Heart right ventricle (tissue), 16 donors: Measurements from ENCODE around the gene NF2. TPM values are rescaled to one million over a fixed set of nuclear protein-coding genes. Genes with fewer than 3 reads are reported as not detected.

ENCODE experiments used
- ATAC-seq, 8 donors: fragments of 200-7000 bp; cut with Tn5 transposase; one replicate each; pipeline ENCODE4 v1.9.1; 2020; ENCODE audit warnings: mild to moderate bottlenecking in 8 of 8, moderate library complexity in 8 of 8, moderate number of reproducible peaks in 1 of 8
- DNase-seq, 2 donors: peaks; one replicate each; pipeline ENCODE4 v3.0.0-alpha.2; 2020
- H3K27ac ChIP-seq, 10 donors: fragments of 200-600 bp; sonication (generic) in 2 of 10; one replicate each; pipeline versions ENCODE4 v1.5.0 to v1.8.0; 2020 to 2022; ENCODE audit warnings: mild to moderate bottlenecking in 3 of 10
- H3K27me3 ChIP-seq, 7 donors: fragments of 200-600 bp; one replicate each; pipeline ENCODE4 v1.8.0; 2021 to 2022; ENCODE audit warnings: mild to moderate bottlenecking in 2 of 7
- H3K36me3 ChIP-seq, 9 donors: fragments of 200-600 bp; sonication (generic) in 1 of 9; one replicate each; pipeline versions ENCODE4 v1.5.0 to v1.8.0; 2020 to 2022; ENCODE audit warnings: mild to moderate bottlenecking in 2 of 9
- H3K4me1 ChIP-seq, 9 donors: fragments of 200-600 bp; sonication (generic) in 1 of 9; one replicate each; pipeline versions ENCODE4 v1.5.0 to v1.8.0; 2020 to 2022; ENCODE audit warnings: mild to moderate bottlenecking in 4 of 9
- H3K4me3 ChIP-seq, 10 donors: fragments of 200-600 bp; sonication (generic) in 2 of 10; one replicate each; pipeline versions ENCODE4 v1.5.0 to v1.8.0; 2020 to 2022; ENCODE audit warnings: mild to moderate bottlenecking in 7 of 10, moderate library complexity in 2 of 10
- H3K9me3 ChIP-seq, 11 donors: fragments of 200-600 bp in 10 of 11; sonication (generic) in 2 of 11; one replicate each; pipeline versions ENCODE4 v1.5.0 to v1.8.0; 2013 to 2022; ENCODE audit warnings: mild to moderate bottlenecking in 2 of 11, control low read depth in 1 of 11, moderate library complexity in 1 of 11
- CTCF ChIP-seq, 9 donors: fragments of 200-600 bp; sonication (generic) in 2 of 9; IDR thresholded peaks; one replicate each; pipeline versions ENCODE4 v1.5.0 to v1.8.0; 2021 to 2022; ENCODE audit warnings: antibody characterized with exemption in 9 of 9, mild to moderate bottlenecking in 5 of 9, moderate library complexity in 1 of 9
- WGBS, 2 donors: extraction: QIAGEN DNeasy Blood & Tissue Kit; methylation state at CpG; one replicate each; pipeline ENCODE4 v1.1.7; 2013; ENCODE audit warnings: inconsistent platforms in 1 of 2; 5-methylcytosine and 5-hydroxymethylcytosine counted together
- intact Hi-C, 10 donors: fragments of 100-400 bp; cut with DNase I; formaldehyde crosslinking; loops; one replicate each; pipeline versions ENCODE4 v1.11.1 to v1.14.2; 2022
- polyA plus RNA-seq, 2 donors: library from polyadenylated mRNA; stranded (reverse); fragments of 200-250 nt; gene quantifications; one replicate each; pipeline ENCODE4 v1.2.3, GENCODE V29; 2013
- total RNA-seq, 10 donors: library from RNA; stranded (reverse); fragmentation: NEBNext Ultra II Directional in 3 of 10; extraction: Animal tissue kit (Norgen Biotek cat#: 25700) in 3 of 10; gene quantifications; one replicate each; pipeline versions ENCODE4 v1.2.1 to v1.2.4, GENCODE V29; 2021 to 2023
- donor health status: Arrhythmogenic right ventricular cardiomyopathy.
- donor health status: ischemic (EF 13 %, LVEDD 7.1; RV severe dilation, severe dysfunction).
- donor health status: healthy with polysubstance abuse.
- donor health status: DM: no; HTN: yes; CAD: no.
- donor health status: DM: no; HTN: no; CAD: no.
- donor health status: ischemic (EF 25% LVEDD 6.9; RV normal size, moderate dysfunction).
- donor health status: ischemic (EF 25% LVEDD 5.7; RV mildly dilated, moderate dysfunction).
- donor health status: healthy.
- donor health status: DM: yes; HTN: yes; CAD: no.
- donor health status: Ischemic cardiomyopathy.
- donor health status: ischemic (EF 35%, LVEDD 5.7; RV mildly dilated, moderate dysfunction).
- donor health status: nonischemic (EF 11% LVEDD 7.7; RV severe dilation, severe dysfunction).
- donor health status: DM: yes; HTN: yes; CAD: no.
- donor health status: PGD.
- donor health status: ischemic (EF 29% LVEDD 5.4; RV normal size, mild dysfunction).
- donor health status: nonischemic (EF 23%, LVEDD 6.1; RV moderate dilation, normal function).

The NF2 gene
- total and polyA plus RNA-seq, 12 donors = 9.7 to 59.4 (median 43.8) TPM

GRCh38 chr22:29607426-29607825 is 4.0 kb downstream of the NF2 start:
- Histone ChIP-seq H3K4me1 (peaks cover 0 to 28% (median 19%) of the 10 kb centered on the region in 9 donors), H3K27me3 (no peaks in the 10 kb centered on the region), H3K27ac (no peak overlapping the region), H3K4me3 (no peak overlapping the region), H3K9me3 (peaks cover 0 to 13% (median 0%) of the 10 kb centered on the region in 11 donors), H3K36me3 (peaks cover 0 to 10% (median 0%) of the 10 kb centered on the region in 9 donors)
- 71 to 89% methylated on average over 2 of the region's 2 CpGs for WGBS, 2 donors
- ATAC-seq = no peak
- intact Hi-C loops = loop anchor here in 1 of 10 donors (10.0 kb wide), 1 partner anchor 157 kb away; the partner anchor contains the start of genes UQCR10 and ZMAT5
- no peak for DNase-seq
- TF ChIP-seq CTCF (IDR thresholded peaks at IDR 0.05) = no peak

- intact Hi-C loops = loop anchor here in 1 of 10 donors (10.0 kb wide), 1 partner anchor 156 kb away; the partner anchor contains the start of genes UQCR10 and ZMAT5
- H3K27me3 ChIP-seq = no peaks in the 10 kb centered on the region
- WGBS, 2 donors = 59 to 70% methylated on average over 2 of the region's 2 CpGs
- DNase-seq (no peak), ATAC-seq (no peak)
- peaks cover 0 to 27% (median 13%) of the 10 kb centered on the region in 9 donors for H3K4me1 ChIP-seq
- H3K27ac ChIP-seq = no peak overlapping the region
- peak in 4 of 9 donors; percentile 9 to 19 (median 12) for TF ChIP-seq CTCF (IDR thresholded peaks at IDR 0.05)
- no peak overlapping the region for H3K4me3 ChIP-seq
- peaks cover 0 to 13% (median 0%) of the 10 kb centered on the region in 11 donors for H3K9me3 ChIP-seq
- peaks cover 0 to 10% (median 0%) of the 10 kb centered on the region in 9 donors for H3K36me3 ChIP-seq
Measured at GRCh38 chr22:29609139-29609538, 5.7 kb downstream of the NF2 start.

- Histone ChIP-seq H3K36me3 (peaks cover 0 to 8% (median 0%) of the 10 kb centered on the region in 9 donors), H3K4me3 (no peak overlapping the region), H3K4me1 (peaks cover 0 to 11% (median 0%) of the 10 kb centered on the region in 9 donors), H3K9me3 (peaks cover 0 to 13% (median 0%) of the 10 kb centered on the region in 11 donors), H3K27ac (no peak overlapping the region), H3K27me3 (no peaks in the 10 kb centered on the region)
- intact Hi-C loops = no loop called here
- no peak for DNase-seq
- WGBS, 2 donors = 88% methylated on average over 1 of the region's 1 CpG
- ATAC-seq = no peak
- no peak for TF ChIP-seq CTCF (IDR thresholded peaks at IDR 0.05)
Measured at GRCh38 chr22:29610780-29611179, 7.3 kb downstream of the NF2 start.

GRCh38 chr22:29615705-29616327 is 12.4 kb downstream of the NF2 start:
- Histone ChIP-seq H3K4me3 (no peak overlapping the region), H3K4me1 (peaks cover 0 to 24% (median 11%) of the 10 kb centered on the region in 9 donors), H3K9me3 (peaks cover 0 to 7% (median 0%) of the 10 kb centered on the region in 11 donors), H3K27ac (no peak overlapping the region), H3K36me3 (no peaks in the 10 kb centered on the region), H3K27me3 (no peaks in the 10 kb centered on the region)
- ATAC-seq = no peak
- no peak for TF ChIP-seq CTCF (IDR thresholded peaks at IDR 0.05)
- WGBS, 2 donors = 93 to 96% methylated on average over 4 of the region's 4 CpGs
- no peak for DNase-seq
- intact Hi-C loops = no loop called here
